Neural progenitor cell (in vitro differentiated cells): ENCODE results near the gene AMN.

Source experiments
- EZH2 ChIP-seq: fragments of 200-600 bp; sonication (generic); IDR thresholded peaks from 2 replicates; pipeline ENCODE4 v1.6.1; 2017; ENCODE audit warnings: antibody characterized with exemption, mild to moderate bottlenecking, moderate library complexity
- EZH2phosphoT487 ChIP-seq: fragments of 200-600 bp; sonication (generic); IDR thresholded peaks from 2 replicates; pipeline ENCODE4 v1.6.1; 2017; ENCODE audit warnings: antibody characterized with exemption
- TF ChIP-seq, protein P1 (sequence below): fragments of 200-600 bp; sonication (generic); IDR thresholded peaks from 2 replicates; pipeline ENCODE4 v1.5.1; 2017; ENCODE audit warnings: antibody characterized with exemption, mild to moderate bottlenecking

DNA sequence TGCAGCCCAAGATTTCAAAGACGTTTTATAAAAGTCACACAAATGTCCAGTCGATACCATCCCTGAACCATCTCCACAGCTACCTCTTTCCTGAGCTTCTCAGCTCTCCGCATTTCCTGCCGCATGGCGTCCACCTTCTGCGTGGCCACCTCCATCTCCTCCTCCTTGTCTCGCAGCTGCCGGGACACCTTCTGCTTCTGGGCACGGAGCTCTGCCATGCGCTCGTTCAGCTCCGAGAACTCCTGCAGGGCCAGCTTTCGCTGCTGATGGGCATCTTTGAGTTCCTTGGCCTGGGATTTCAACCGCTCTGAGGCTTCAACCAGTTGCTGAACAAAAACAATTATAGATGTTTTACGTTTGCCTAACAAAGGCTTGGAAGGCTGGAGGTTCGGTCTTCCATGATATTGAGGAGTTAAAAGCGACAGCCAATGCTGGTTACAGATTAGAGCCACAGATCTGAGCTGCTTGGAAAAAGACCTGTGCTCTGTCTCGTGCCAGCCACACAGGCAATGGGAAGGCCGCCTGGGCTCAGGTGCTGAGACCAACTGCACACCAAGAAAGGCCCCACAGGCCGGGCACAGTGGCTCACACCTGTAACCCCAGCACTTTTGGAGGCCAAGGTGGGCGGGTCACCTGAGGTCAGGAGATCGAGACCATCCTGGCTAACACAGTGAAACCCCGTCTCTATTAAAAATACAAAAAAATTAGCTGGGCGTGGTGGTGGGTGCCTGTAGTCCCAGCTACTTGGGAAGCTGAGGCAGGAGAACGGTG, 49.6 kb downstream of the AMN start:
- TF ChIP-seq, protein P1, sequence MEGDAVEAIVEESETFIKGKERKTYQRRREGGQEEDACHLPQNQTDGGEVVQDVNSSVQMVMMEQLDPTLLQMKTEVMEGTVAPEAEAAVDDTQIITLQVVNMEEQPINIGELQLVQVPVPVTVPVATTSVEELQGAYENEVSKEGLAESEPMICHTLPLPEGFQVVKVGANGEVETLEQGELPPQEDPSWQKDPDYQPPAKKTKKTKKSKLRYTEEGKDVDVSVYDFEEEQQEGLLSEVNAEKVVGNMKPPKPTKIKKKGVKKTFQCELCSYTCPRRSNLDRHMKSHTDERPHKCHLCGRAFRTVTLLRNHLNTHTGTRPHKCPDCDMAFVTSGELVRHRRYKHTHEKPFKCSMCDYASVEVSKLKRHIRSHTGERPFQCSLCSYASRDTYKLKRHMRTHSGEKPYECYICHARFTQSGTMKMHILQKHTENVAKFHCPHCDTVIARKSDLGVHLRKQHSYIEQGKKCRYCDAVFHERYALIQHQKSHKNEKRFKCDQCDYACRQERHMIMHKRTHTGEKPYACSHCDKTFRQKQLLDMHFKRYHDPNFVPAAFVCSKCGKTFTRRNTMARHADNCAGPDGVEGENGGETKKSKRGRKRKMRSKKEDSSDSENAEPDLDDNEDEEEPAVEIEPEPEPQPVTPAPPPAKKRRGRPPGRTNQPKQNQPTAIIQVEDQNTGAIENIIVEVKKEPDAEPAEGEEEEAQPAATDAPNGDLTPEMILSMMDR, result no peak
- TF ChIP-seq EZH2 (no peak), EZH2phosphoT487 (no peak)
